ENCODE measurements around the gene NBPF3. TPM values are rescaled to one million over a fixed set of nuclear protein-coding genes. Genes with fewer than 3 reads are reported as not detected.

NBPF3 gene
- total RNA-seq, 1 experiment from 2014 or later: 21.4 TPM

- TF ChIP-seq PRDM15 (CRISPR knock-in tag; IDR thresholded peaks at IDR 0.05): no peak
- TF ChIP-seq USF1 (CRISPR knock-in tag; IDR thresholded peaks at IDR 0.05): no peak
- TF ChIP-seq TEAD1 (CRISPR knock-in tag; IDR thresholded peaks at IDR 0.05): no peak
These were observed 7.4 kb downstream of the NBPF3 start (continued) for GRCh38 chr1:21447311-21447710.

GRCh38 chr1:21449906-21450305 lies 10.0 kb downstream of the NBPF3 start:
- Mint-ChIP-seq H3K36me3 (peaks cover 15% of the 10 kb centered on the region), H3K4me1 (no peaks in the 10 kb centered on the region), H3K4me3 (no peak overlapping the region), H3K27ac (no peak overlapping the region), H3K9me3 (no peaks in the 10 kb centered on the region), H3K27me3 (ENCODE audit: low read depth) (no peaks in the 10 kb centered on the region)
- no peak for ATAC-seq
- ChIA-PET POLR2A (no interaction called here), CTCF (interaction anchor here (1.4 kb wide), 1 partner anchor 232 kb away, joined by 3 read pairs; no protein-coding TSS in a partner anchor)
- no peak for DNase-seq (ENCODE audit: low spot score)
- TF ChIP-seq CREB1 (CRISPR knock-in tag; IDR thresholded peaks at IDR 0.05) (no peak), SMAD4 (CRISPR knock-in tag; IDR thresholded peaks at IDR 0.05) (no peak), IRF1 (CRISPR knock-in tag; IDR thresholded peaks at IDR 0.05) (no peak), ZNF263 (CRISPR knock-in tag; IDR thresholded peaks at IDR 0.05; ENCODE audit: low read depth) (no peak), ZNF532 (CRISPR knock-in tag; IDR thresholded peaks at IDR 0.05; ENCODE audit: borderline replicate concordance) (no peak), RELA (CRISPR knock-in tag; IDR thresholded peaks at IDR 0.05; ENCODE audit: borderline replicate concordance) (no peak), ZNF425 (CRISPR knock-in tag; conservative IDR thresholded peaks at IDR 0.05) (no peak), HMGXB4 (CRISPR knock-in tag; IDR thresholded peaks at IDR 0.05) (no peak), AFF4 (CRISPR knock-in tag; IDR thresholded peaks at IDR 0.05; ENCODE audit: borderline replicate concordance) (no peak), AR (CRISPR knock-in tag; IDR thresholded peaks at IDR 0.05) (no peak), ZNF219 (CRISPR knock-in tag; IDR thresholded peaks at IDR 0.05; ENCODE audit: borderline replicate concordance) (no peak), ZNF416 (CRISPR knock-in tag; IDR thresholded peaks at IDR 0.05) (no peak)

All from WTC11 (cell line).